Activated naive CD8-positive, alpha-beta T cell (primary cell): Measurements from ENCODE around the gene OCLN.
A peak's percentile ranks its signal among the peaks of the same experiment; 100 is the strongest.
"Not testable (repeated sequence)": the region's sequence is repeated elsewhere in the genome, so short reads cannot be mapped to it uniquely, and the experiment has no call there.

Source experiments
- H3K27ac Mint-ChIP-seq: one replicate; pipeline ENCODE4 v1.8.0; 2021; ENCODE audit warnings: mixed read lengths
- H3K27me3 Mint-ChIP-seq: one replicate; pipeline ENCODE4 v1.8.0; 2021; ENCODE audit warnings: mixed read lengths
- H3K36me3 Mint-ChIP-seq: one replicate; pipeline ENCODE4 v1.8.0; 2021; ENCODE audit warnings: mixed read lengths
- H3K4me1 Mint-ChIP-seq: one replicate; pipeline ENCODE4 v1.8.0; 2021; ENCODE audit warnings: low read depth, mixed read lengths
- H3K4me3 Mint-ChIP-seq: one replicate; pipeline ENCODE4 v1.8.0; 2021; ENCODE audit warnings: mild to moderate bottlenecking, mixed read lengths
- H3K9me3 Mint-ChIP-seq: one replicate; pipeline ENCODE4 v1.8.0; 2021; ENCODE audit warnings: low read depth, mixed read lengths

The OCLN gene

DNA sequence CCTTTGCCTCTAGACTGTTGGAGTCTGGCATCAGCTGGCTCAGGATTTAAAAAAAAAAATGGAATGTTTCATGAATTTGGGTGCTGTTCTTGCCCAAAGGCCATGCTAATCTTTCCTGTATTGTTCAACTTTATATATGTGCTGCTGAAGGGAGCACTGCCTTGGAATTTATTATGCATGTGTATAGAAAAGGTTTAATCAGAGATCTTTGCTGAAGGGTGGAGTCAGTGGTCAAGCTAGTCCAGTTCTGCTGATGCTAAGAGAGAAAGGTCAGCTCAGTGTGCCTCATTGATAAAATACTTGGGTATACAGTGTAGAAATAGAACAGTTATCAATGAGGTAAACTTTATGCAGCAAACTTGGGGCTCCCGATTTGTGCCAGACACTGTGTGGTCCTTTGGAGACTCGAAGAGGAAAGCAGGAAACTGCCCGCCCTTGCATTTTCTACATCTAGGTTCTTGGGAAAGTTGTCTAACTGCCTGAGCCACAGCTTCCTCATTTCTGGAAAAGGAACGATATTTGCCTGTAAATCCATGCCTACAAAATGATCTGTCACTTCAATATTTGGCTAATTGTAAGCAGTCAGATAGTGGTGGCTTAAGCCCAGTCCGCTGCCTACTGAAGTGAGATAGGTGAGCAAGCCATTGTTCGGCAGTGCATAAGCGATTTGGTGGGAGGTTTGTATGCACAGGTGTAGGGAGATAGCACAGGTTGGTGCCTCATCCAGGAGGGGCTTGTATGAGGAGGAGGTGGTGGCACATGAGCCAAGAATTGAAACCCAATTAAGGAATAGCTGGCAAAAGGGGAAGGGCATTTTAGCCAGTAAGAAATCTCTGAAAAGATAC is 38.2 kb downstream of the OCLN start:
- H3K27ac Mint-ChIP-seq: no peak overlapping the region
- no peak overlapping the region for H3K4me3 Mint-ChIP-seq
- H3K9me3 Mint-ChIP-seq: no peaks in the 10 kb centered on the region
- H3K27me3 Mint-ChIP-seq: peaks cover 9% of the 10 kb centered on the region
- H3K36me3 Mint-ChIP-seq: peaks cover 2% of the 10 kb centered on the region
- no peaks in the 10 kb centered on the region for H3K4me1 Mint-ChIP-seq

DNA sequence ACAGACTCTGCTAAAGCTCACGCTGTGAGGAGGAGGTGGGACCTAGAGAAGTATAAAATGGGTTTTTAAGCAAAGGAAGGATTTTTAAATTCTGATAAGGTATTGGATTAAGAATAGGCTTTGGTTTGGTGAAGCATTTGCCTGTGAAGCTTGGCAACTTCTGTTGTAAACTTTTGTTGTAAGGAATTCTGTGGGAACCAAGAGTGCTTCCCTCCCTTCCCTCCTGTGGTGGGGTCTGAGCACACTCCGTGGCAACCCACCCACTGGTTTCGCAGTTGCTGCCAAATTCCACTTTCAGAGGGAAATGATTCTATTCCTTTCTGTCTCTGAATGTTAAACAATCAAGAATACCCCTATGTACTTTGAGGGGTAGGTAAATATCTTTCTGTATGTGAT is 38.8 kb downstream of the OCLN start:
- H3K4me3 Mint-ChIP-seq: no peak overlapping the region

DNA sequence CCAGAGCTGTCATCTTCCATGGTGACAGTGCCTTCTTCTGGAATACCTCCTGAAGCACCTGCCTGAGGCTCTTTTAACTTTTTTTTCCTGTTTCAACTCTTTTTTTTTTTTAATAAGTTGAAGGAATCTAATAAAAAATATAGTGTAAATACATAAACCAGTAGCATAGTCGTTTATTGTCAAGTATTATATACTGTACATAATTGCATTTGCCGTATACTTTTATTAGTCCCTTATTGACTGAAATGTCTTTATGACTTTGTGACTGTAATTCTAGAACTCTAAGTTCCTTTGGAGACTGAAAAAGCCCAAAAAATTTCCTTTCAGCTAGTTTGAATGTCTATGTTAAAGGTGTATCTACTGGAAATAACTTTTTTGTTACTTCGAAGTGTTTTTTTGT is 45.3 kb downstream of the OCLN start:
- not testable (repeated sequence) for H3K4me3 Mint-ChIP-seq, H3K36me3 Mint-ChIP-seq, H3K4me1 Mint-ChIP-seq, H3K27me3 Mint-ChIP-seq, H3K27ac Mint-ChIP-seq, H3K9me3 Mint-ChIP-seq

More for the DNA sequence above, 38.8 kb downstream of the OCLN start:
- Mint-ChIP-seq H3K27me3 (peaks cover 9% of the 10 kb centered on the region), H3K36me3 (peaks cover 2% of the 10 kb centered on the region), H3K4me1 (no peaks in the 10 kb centered on the region), H3K9me3 (no peaks in the 10 kb centered on the region), H3K27ac (no peak overlapping the region)

DNA sequence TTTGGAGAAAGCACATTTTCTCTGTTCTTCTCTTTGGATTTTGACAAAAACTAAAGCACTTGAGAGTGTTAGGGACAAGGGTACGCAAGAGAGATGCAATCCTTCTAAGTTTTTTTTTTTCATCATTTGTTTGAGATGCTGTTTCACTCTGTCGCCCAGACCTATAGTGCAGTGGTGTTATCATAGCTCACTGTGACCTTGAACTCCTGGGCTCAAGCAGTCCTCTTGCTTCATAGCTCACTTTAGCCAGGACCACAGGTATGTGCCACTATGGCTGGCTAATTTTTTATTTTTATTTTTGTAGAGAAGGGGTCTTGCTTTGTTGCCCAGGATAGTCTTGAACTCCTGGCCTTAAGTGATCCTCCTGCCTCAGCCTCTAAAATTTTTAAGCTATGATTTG is 46.1 kb downstream of the OCLN start:
- not testable (repeated sequence) for H3K4me1 Mint-ChIP-seq, H3K36me3 Mint-ChIP-seq, H3K9me3 Mint-ChIP-seq, H3K27me3 Mint-ChIP-seq, H3K27ac Mint-ChIP-seq, H3K4me3 Mint-ChIP-seq

DNA sequence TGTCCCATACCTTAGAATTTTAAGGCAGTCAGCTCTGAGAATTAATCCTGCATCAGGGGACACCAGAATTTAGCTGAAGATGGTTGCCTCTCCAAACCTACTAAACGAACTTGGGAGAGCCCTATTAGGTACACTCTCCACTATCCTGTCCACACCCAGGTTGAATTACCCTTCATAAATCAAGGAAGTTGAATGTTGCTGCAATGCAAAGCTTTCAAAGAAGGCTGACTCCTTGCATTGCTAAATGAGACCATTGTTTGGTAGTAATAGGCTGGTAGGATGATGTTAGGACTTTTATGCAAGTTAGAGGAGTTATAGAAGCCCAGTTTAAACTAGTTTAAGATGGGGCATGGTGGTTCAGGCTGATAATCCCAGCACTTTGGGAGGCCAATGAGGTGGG is 48.8 kb downstream of the OCLN start:
- H3K36me3 Mint-ChIP-seq, H3K27ac Mint-ChIP-seq, H3K9me3 Mint-ChIP-seq, H3K4me1 Mint-ChIP-seq, H3K4me3 Mint-ChIP-seq, H3K27me3 Mint-ChIP-seq: not testable (repeated sequence)

- H3K4me3 Mint-ChIP-seq, H3K36me3 Mint-ChIP-seq, H3K4me1 Mint-ChIP-seq, H3K9me3 Mint-ChIP-seq, H3K27ac Mint-ChIP-seq, H3K27me3 Mint-ChIP-seq: not testable (repeated sequence)
Observed at GRCh38 chr5:69542838-69543618, 50.4 kb downstream of the OCLN start.

DNA sequence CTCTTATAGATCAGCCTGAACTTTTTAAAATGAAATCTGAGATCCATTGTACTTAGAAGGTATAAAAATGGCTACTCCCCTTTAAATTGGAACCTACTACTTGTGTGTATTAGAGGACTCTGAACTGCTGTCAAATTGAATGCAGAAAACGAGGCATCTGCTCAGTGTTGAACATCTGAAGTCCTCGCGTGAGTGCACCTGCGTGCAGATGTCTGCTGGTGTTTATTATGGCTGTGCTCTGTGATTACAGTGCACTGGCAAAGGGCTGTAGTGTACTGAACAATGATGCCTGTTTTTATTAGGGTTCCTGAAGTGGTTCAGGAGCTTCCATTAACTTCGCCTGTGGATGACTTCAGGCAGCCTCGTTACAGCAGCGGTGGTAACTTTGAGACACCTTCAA is 52.0 kb downstream of the OCLN start:
- not testable (repeated sequence) for H3K4me3 Mint-ChIP-seq, H3K9me3 Mint-ChIP-seq, H3K27me3 Mint-ChIP-seq, H3K4me1 Mint-ChIP-seq, H3K27ac Mint-ChIP-seq, H3K36me3 Mint-ChIP-seq

GRCh38 chr5:69559908-69560330 is 67.3 kb downstream of the OCLN start, which contains the start of gene GTF2H2C:
Gene GTF2H2C, plus strand, starts transcription at chr5:69560191. Its CDS starts 4,942 bp downstream, at chr5:69565133.
- peak within 1 kb of the TSS; percentile 94 for H3K4me3 Mint-ChIP-seq
- peak within 1 kb of the TSS; percentile 89 for H3K27ac Mint-ChIP-seq
- not testable (repeated sequence) for H3K9me3 Mint-ChIP-seq, H3K4me1 Mint-ChIP-seq, H3K36me3 Mint-ChIP-seq, H3K27me3 Mint-ChIP-seq

- not testable (repeated sequence) for H3K9me3 Mint-ChIP-seq, H3K4me1 Mint-ChIP-seq, H3K27ac Mint-ChIP-seq, H3K27me3 Mint-ChIP-seq, H3K36me3 Mint-ChIP-seq
- peak overlapping the region; percentile 73 for H3K4me3 Mint-ChIP-seq
Observed at GRCh38 chr5:69560587-69561431, 68.2 kb downstream of the OCLN start.

DNA sequence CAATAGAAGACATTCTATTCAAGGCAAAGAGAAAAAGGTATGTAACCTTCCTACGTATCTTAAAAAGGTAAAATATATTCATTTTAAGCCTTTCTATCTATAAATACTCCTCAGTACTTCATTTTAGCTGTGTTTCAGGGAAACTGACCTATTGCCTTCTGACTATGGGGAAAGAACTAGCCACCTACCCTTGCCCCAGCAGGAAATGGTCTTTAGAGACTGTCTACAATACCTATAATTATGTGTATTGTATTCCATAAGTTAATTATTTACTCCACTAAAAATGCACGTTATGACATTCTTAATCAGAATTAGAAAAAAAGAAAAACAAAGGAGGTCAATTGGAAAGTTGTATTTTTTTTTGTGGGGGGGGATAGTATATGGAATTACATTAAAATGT is 73.6 kb downstream of the OCLN start:
- not testable (repeated sequence) for H3K27me3 Mint-ChIP-seq, H3K4me3 Mint-ChIP-seq, H3K9me3 Mint-ChIP-seq, H3K27ac Mint-ChIP-seq, H3K4me1 Mint-ChIP-seq, H3K36me3 Mint-ChIP-seq

GRCh38 chr5:69568072-69568471 is 75.5 kb downstream of the OCLN start:
- H3K4me3 Mint-ChIP-seq, H3K27me3 Mint-ChIP-seq, H3K9me3 Mint-ChIP-seq, H3K27ac Mint-ChIP-seq, H3K4me1 Mint-ChIP-seq, H3K36me3 Mint-ChIP-seq: not testable (repeated sequence)

- H3K27me3 Mint-ChIP-seq, H3K36me3 Mint-ChIP-seq, H3K27ac Mint-ChIP-seq, H3K4me3 Mint-ChIP-seq, H3K9me3 Mint-ChIP-seq, H3K4me1 Mint-ChIP-seq: not testable (repeated sequence)
Observed at GRCh38 chr5:69583356-69583755, 90.8 kb downstream of the OCLN start.

DNA sequence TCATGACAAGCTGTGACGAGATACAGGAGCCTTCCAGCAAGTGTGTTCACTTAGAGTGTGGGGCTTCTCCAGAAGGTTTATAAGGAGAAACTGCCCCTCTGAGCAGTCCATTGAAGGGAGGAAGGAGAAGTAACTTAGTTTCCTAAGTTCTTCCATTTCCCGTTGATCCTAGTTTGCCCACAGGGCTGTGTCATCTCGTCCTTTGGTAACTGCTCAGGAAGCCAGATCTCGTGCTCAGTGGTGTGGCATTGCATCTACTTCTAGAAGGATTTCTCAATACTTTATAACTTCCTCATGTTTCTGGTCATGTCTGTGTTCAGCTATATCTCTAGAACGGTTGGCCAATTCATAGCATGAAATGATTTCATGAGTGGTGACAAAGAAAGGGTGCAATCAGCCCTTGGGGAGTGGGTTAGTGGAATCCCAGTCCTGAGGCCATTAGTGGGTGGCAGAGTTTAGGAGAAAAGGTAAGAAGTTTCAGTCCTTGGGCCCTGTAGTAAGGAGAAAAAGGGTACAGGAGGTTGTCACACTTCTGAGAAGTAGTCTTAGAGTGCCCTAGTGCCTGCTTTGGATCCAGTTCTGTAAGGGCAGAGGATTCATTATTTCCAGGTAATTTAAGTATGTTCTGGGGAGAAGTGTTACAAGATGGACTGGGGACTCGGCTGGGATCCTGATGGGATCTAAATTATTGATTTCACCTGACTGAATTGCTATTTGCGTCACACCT is 103.7 kb downstream of the OCLN start:
- H3K4me3 Mint-ChIP-seq, H3K9me3 Mint-ChIP-seq, H3K27ac Mint-ChIP-seq, H3K4me1 Mint-ChIP-seq, H3K36me3 Mint-ChIP-seq, H3K27me3 Mint-ChIP-seq: not testable (repeated sequence)

DNA sequence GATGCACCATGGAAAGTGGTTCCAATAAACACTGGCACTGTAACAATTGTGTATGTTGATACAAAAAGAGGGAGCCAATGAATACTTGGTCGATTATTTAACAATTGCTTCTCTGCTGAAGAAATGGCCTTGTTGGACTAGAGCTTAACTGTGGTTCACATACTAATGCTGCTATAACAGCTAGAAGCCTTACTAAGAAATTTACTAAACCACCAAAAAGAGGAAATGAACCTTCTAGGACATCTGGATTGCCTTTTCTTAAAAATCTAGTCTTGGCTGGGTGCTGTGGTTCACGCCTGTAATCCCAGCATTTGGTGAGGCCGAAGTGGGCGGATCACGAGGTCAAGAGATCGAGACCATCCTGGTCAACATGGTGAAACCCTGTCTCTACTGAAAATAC is 109.4 kb downstream of the OCLN start:
- H3K27ac Mint-ChIP-seq, H3K4me1 Mint-ChIP-seq, H3K27me3 Mint-ChIP-seq, H3K36me3 Mint-ChIP-seq, H3K4me3 Mint-ChIP-seq, H3K9me3 Mint-ChIP-seq: not testable (repeated sequence)

DNA sequence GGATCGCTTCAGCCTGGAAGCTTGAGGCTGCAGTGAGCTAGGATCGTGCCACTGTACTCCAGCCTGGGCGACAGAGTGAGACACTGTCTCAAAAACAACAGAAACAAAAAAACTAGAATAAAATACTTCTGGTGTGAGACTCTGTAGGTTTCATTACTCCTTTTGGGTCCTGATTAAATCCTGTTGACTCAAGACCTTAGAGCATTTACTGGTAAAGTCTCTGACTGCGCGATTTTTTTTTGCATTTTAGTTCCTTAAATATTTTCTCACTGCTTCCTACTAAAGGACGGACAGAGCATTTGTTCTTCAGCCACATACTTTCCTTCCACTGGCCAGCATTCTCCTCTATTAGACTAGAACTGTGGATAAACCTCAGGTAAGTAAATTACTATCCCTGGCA is 114.2 kb downstream of the OCLN start:
- H3K27ac Mint-ChIP-seq, H3K4me3 Mint-ChIP-seq: not testable (repeated sequence)

More for the DNA sequence above, 114.2 kb downstream of the OCLN start:
- not testable (repeated sequence) for H3K27me3 Mint-ChIP-seq, H3K36me3 Mint-ChIP-seq, H3K4me1 Mint-ChIP-seq, H3K9me3 Mint-ChIP-seq
